Astrocyte (in vitro differentiated cells and primary cell): ENCODE data around the gene ATXN10. TPM values are rescaled to one million over a fixed set of nuclear protein-coding genes. Genes with fewer than 3 reads are reported as not detected.

Experiments
- DNase-seq: peaks from one replicate; pipeline ENCODE4 v3.0.0-alpha.2; 2010; ENCODE audit warnings: low read depth
- FAIRE-seq: peaks from 2 replicates; lab custom pipeline; 2011; peaks lifted over from hg19 to GRCh38; lab: Jason Lieb, UNC
- H2AFZ ChIP-seq: 2 replicates; pipeline ENCODE4 v1.6.0; 2012; ENCODE audit warnings: low read depth, low read length, inconsistent platforms
- H3K27ac ChIP-seq: 2 replicates; pipeline ENCODE4 v1.5.1; 2011; ENCODE audit warnings: low read depth, low read length, inconsistent platforms
- H3K27me3 ChIP-seq: 2 replicates; pipeline ENCODE4 v1.6.0; 2011; ENCODE audit warnings: low read length, inconsistent platforms; ENCODE audit not compliant: insufficient read depth
- H3K36me3 ChIP-seq: 2 replicates; pipeline ENCODE4 v1.5.1; 2011; ENCODE audit warnings: low read length, inconsistent platforms; ENCODE audit not compliant: insufficient read depth
- H3K4me1 ChIP-seq: 2 replicates; pipeline ENCODE4 v1.5.1; 2011; ENCODE audit warnings: low read length, inconsistent platforms; ENCODE audit not compliant: insufficient read depth
- H3K4me2 ChIP-seq: 2 replicates; pipeline ENCODE4 v1.6.0; 2012; ENCODE audit warnings: low read length, inconsistent platforms
- H3K4me3 ChIP-seq: 2 replicates; pipeline ENCODE4 v1.5.1; 2011; ENCODE audit warnings: low read depth, mild to moderate bottlenecking, low read length, inconsistent platforms; ENCODE audit not compliant: insufficient read depth
- H3K79me2 ChIP-seq: 2 replicates; pipeline ENCODE4 v1.6.0; 2012; ENCODE audit warnings: mild to moderate bottlenecking, low read length, inconsistent platforms; ENCODE audit not compliant: insufficient read depth
- H3K9ac ChIP-seq: 2 replicates; pipeline ENCODE4 v1.6.0; 2012; ENCODE audit warnings: mild to moderate bottlenecking, low read length, inconsistent platforms
- H3K9me3 ChIP-seq: 2 replicates; pipeline ENCODE4 v1.5.1; 2012; ENCODE audit warnings: low read depth, mild to moderate bottlenecking, low read length, inconsistent platforms; ENCODE audit not compliant: insufficient read depth
- H4K20me1 ChIP-seq: 2 replicates; pipeline ENCODE4 v1.6.0; 2012; ENCODE audit warnings: low read length, inconsistent platforms; ENCODE audit not compliant: insufficient read depth
- H3K27ac Mint-ChIP-seq: one replicate; pipeline ENCODE4 v1.8.0; 2021; ENCODE audit warnings: mild to moderate bottlenecking, mixed read lengths; ENCODE audit not compliant: unreplicated experiment
- H3K27me3 Mint-ChIP-seq: one replicate; pipeline ENCODE4 v1.8.0; 2021; ENCODE audit warnings: low read depth, mixed read lengths; ENCODE audit not compliant: unreplicated experiment
- H3K36me3 Mint-ChIP-seq: one replicate; pipeline ENCODE4 v1.8.0; 2021; ENCODE audit warnings: low read depth, mixed read lengths; ENCODE audit not compliant: unreplicated experiment
- H3K4me1 Mint-ChIP-seq: one replicate; pipeline ENCODE4 v1.8.0; 2021; ENCODE audit warnings: low read depth, mixed read lengths; ENCODE audit not compliant: unreplicated experiment
- H3K4me3 Mint-ChIP-seq: one replicate; pipeline ENCODE4 v1.8.0; 2021; ENCODE audit warnings: mild to moderate bottlenecking, moderate library complexity, mixed read lengths; ENCODE audit not compliant: unreplicated experiment
- H3K9me3 Mint-ChIP-seq: one replicate; pipeline ENCODE4 v1.8.0; 2021; ENCODE audit warnings: mild to moderate bottlenecking, mixed read lengths; ENCODE audit not compliant: unreplicated experiment
- EZH2 ChIP-seq: IDR thresholded peaks from 2 replicates; pipeline ENCODE4 v1.6.1; 2012; ENCODE audit warnings: mild to moderate bottlenecking, low read length, inconsistent platforms; ENCODE audit not compliant: insufficient read depth
- total RNA-seq: library from RNA; stranded (reverse); gene quantifications from 2 replicates; pipeline ENCODE4 v1.2.1, GENCODE V29; 2021
- TF ChIP-seq, protein P1 (sequence below): IDR thresholded peaks from 2 replicates; pipeline ENCODE4 v1.5.1; 2011; ENCODE audit warnings: low read depth, mild to moderate bottlenecking, inconsistent platforms, low read length, moderate library complexity; ENCODE audit not compliant: insufficient read depth

Gene ATXN10
- total RNA-seq, 1 donor from 2014 or later, result 195 TPM

DNA sequence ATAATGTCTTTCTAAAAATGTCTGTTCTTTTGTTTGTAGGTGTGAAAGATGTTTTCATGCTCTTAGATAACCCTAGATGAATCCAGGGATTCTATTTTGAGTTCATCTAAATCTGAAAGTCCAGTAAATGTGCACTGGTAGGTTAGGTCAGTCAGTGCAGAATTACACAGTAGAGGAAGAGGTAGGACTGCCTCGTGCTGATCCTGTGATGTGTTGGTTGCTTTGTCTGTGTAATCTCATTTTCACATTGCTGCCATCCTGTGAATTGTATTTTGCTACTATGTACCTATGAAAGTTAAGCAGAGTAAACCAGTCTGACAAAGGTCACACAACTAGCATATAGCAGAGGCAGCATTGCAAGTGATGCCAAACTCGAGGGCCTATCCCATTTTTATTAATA, 36.5 kb downstream of the ATXN10 start:
- H2AFZ ChIP-seq, result no peak overlapping the region
- Mint-ChIP-seq H3K27ac (no peak overlapping the region), H3K9me3 (no peaks in the 10 kb centered on the region), H3K4me1 (peaks cover 33% of the 10 kb centered on the region), H3K36me3 (peaks cover 21% of the 10 kb centered on the region), H3K4me3 (no peak overlapping the region), H3K27me3 (no peaks in the 10 kb centered on the region)
- peaks cover 22% of the 10 kb centered on the region for H3K36me3 ChIP-seq
- H3K9me3 ChIP-seq, result no peaks in the 10 kb centered on the region
- H3K9ac ChIP-seq, result no peak overlapping the region
- H3K4me2 ChIP-seq, result no peak overlapping the region
- no peak for DNase-seq
- H3K4me1 ChIP-seq, result peaks cover 21% of the 10 kb centered on the region
- peaks cover 39% of the 10 kb centered on the region for H4K20me1 ChIP-seq
- no peak overlapping the region for H3K27ac ChIP-seq
- FAIRE-seq, result no peak
- H3K79me2 ChIP-seq, result peaks cover 82% of the 10 kb centered on the region
- no peaks in the 10 kb centered on the region for H3K27me3 ChIP-seq
- TF ChIP-seq EZH2, result no peak
- TF ChIP-seq, protein P1, sequence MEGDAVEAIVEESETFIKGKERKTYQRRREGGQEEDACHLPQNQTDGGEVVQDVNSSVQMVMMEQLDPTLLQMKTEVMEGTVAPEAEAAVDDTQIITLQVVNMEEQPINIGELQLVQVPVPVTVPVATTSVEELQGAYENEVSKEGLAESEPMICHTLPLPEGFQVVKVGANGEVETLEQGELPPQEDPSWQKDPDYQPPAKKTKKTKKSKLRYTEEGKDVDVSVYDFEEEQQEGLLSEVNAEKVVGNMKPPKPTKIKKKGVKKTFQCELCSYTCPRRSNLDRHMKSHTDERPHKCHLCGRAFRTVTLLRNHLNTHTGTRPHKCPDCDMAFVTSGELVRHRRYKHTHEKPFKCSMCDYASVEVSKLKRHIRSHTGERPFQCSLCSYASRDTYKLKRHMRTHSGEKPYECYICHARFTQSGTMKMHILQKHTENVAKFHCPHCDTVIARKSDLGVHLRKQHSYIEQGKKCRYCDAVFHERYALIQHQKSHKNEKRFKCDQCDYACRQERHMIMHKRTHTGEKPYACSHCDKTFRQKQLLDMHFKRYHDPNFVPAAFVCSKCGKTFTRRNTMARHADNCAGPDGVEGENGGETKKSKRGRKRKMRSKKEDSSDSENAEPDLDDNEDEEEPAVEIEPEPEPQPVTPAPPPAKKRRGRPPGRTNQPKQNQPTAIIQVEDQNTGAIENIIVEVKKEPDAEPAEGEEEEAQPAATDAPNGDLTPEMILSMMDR, result no peak
- H3K4me3 ChIP-seq, result no peak overlapping the region

DNA sequence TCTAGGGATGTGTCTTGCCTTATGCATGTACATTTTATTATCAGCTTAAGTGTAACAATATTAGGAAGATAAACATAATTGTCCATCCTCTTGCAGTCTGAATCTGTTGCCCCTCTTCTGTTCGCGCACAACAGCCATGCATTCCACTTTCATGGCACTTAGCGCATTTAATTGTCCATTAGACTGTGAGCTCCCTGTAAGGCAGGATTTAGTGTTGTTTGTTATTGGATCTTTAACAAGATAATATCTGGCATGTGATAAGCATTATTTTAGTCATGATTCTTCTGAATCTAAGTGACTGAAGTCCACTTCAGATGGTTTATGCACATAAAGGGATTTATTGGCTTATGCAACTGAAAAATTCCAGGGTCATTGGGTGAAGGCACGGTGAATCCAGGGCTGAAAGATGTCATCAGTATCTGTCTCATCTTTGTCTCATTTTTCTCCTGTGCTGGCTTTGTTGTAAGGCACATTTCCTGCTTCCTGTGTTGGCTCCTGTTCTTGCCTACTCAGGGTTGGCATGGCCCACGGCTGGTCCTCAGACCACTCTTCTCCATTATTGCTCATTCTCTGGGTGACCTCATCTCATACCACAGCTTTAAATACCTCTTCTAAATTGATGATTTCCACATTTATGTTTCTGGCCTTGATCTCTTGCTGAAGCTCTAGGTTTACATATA, 37.6 kb downstream of the ATXN10 start:
- no peak overlapping the region for H3K4me3 ChIP-seq
- peaks cover 48% of the 10 kb centered on the region for H4K20me1 ChIP-seq
- Mint-ChIP-seq H3K27ac (peak overlapping the region; percentile 73), H3K4me3 (no peak overlapping the region), H3K9me3 (no peaks in the 10 kb centered on the region), H3K4me1 (peaks cover 31% of the 10 kb centered on the region), H3K27me3 (no peaks in the 10 kb centered on the region), H3K36me3 (peaks cover 14% of the 10 kb centered on the region)
- H2AFZ ChIP-seq, result no peak overlapping the region
- no peaks in the 10 kb centered on the region for H3K9me3 ChIP-seq
- H3K79me2 ChIP-seq, result peaks cover 84% of the 10 kb centered on the region
- H3K36me3 ChIP-seq, result peaks cover 14% of the 10 kb centered on the region
- H3K27me3 ChIP-seq, result no peaks in the 10 kb centered on the region
- peak; percentile 99 for FAIRE-seq
- peak overlapping the region; percentile 21 for H3K9ac ChIP-seq
- H3K4me1 ChIP-seq, result peaks cover 21% of the 10 kb centered on the region
- peak overlapping the region; percentile 75 for H3K4me2 ChIP-seq
- DNase-seq, result peak; percentile 88
- peak overlapping the region; percentile 73 for H3K27ac ChIP-seq
- no peak for TF ChIP-seq EZH2
- TF ChIP-seq, protein P1, result no peak

DNA sequence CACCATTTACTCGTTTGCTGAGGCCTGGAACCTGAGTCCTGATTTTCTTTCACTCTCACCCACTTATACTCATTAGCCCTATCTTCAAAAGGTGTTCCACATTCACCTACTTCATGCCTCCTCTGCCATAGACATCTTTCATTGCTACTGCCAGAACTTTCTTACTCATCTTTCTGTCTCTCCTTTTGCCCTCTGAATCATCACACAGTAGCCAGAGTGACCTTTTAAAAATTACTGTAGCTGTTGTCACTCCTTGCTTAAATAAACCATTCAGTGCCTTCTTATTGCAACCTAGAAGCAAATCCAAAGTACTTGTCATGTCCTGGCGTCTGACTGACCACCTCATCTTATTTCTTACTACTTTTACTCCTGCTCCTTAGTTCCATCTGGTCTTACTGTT, 38.2 kb downstream of the ATXN10 start:
- H3K27ac Mint-ChIP-seq, result peak overlapping the region; percentile 73
- H3K27ac ChIP-seq, result peak overlapping the region; percentile 73
- FAIRE-seq, result peak; percentile 68

More for the DNA sequence above, 38.2 kb downstream of the ATXN10 start:
- peaks cover 86% of the 10 kb centered on the region for H3K79me2 ChIP-seq
- Mint-ChIP-seq H3K36me3 (peaks cover 12% of the 10 kb centered on the region), H3K9me3 (no peaks in the 10 kb centered on the region), H3K4me1 (peaks cover 31% of the 10 kb centered on the region), H3K27me3 (no peaks in the 10 kb centered on the region), H3K4me3 (no peak overlapping the region)
- H3K4me1 ChIP-seq, result peaks cover 21% of the 10 kb centered on the region
- H3K9ac ChIP-seq, result peak overlapping the region; percentile 21
- H4K20me1 ChIP-seq, result peaks cover 50% of the 10 kb centered on the region
- no peaks in the 10 kb centered on the region for H3K9me3 ChIP-seq
- peak overlapping the region; percentile 3 for H3K4me3 ChIP-seq
- H3K36me3 ChIP-seq, result peaks cover 14% of the 10 kb centered on the region
- peak overlapping the region; percentile 75 for H3K4me2 ChIP-seq
- no peak overlapping the region for H2AFZ ChIP-seq
- H3K27me3 ChIP-seq, result no peaks in the 10 kb centered on the region
- TF ChIP-seq, protein P1, result no peak
- TF ChIP-seq EZH2, result no peak
- peak; percentile 74 for DNase-seq
